ENCODE results near the gene TNFRSF9.
"Not testable (repeated sequence)": the region's sequence is repeated elsewhere in the genome, so short reads cannot be mapped to it uniquely, and the experiment has no call there.

The TNFRSF9 gene

GRCh38 chr1:7940745-7941436, at the start of gene TNFRSF9:
TNFRSF9 (minus strand) TSS chr1:7940839; CDS start chr1:7939994, 845 bp downstream.
- no peak for DNase-seq

GRCh38 chr1:7989762-7990428, 49.3 kb upstream of the TNFRSF9 start:
- no peak for DNase-seq

DNA sequence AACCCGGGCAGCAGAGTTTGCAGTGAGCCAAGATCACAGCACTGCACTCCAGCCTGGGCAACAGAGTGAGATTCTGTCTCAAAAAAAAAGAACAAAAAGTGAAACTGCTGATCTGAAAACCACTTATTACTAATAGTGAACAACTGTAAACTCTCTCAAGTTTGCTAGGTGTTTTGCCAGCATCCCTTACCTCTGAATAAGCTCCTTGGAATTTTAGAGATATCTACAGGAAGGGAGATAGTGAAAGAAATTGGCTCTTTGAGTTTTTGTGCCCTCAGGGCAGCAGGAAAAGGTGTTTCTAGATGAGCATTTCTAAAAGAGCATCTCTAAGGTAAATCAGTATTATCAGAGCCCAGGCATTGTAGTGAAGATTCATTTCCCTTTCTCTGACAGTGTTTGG, 47.9 kb upstream of the TNFRSF9 start:
- DNase-seq, result no peak

DNA sequence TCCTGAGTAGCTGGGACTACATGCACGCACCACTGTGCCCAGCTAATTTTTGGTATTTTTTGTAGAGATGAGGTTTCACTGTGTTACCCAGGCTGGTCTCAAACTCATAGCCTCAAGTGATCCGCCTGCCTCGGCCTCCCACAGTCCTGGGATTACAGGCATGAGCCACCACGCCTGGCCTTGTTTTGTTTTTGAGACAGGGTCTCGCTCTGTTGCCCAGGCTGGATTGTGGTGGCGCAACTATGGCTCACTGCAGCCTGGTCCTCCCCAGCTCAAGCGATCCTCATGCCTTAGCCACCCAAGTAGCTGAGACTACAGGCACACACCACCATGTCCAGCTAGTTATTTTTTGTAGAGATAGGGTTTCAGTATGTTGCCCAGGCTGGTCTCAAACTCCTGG, 46.9 kb upstream of the TNFRSF9 start:
- DNase-seq, result no peak

DNA sequence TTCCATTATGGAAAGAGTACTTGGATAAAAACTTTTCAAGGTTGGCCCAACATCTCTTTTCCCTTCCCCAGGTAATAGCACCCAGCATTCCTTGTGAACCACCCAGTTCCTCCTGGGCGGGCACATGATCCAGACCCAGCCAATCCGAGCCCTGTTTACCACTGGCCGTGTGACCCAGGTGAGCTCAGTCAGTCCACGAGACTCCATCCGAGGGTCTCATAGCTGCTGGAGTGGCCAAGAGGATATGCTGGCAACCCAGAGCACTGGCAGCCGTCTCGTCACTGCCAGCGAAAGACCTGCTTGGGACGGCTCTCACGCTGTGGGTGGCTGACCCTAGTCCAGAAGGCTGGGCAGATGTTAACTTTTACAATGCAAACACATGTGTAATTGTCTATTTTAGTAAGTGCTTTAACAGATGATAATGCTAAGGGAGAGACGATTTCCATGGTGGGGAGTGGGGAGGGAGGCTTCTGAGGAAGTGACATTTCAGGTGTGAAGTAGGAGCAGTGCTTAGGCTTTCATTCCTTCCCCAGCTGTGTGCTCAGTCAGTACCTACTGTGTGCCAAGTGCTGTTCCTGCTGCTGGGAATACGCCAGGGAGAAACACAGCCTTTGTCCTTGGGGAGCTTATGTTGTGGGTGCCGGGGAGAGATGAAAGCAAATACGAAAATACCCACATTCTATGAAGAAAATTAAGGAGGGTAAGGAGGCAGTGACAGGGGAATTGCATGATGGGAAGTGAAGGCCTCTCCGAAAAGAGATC, 45.4 kb upstream of the TNFRSF9 start:
- DNase-seq, result no peak

GRCh38 chr1:7984811-7985210, 44.2 kb upstream of the TNFRSF9 start:
- no peak for DNase-seq

DNA sequence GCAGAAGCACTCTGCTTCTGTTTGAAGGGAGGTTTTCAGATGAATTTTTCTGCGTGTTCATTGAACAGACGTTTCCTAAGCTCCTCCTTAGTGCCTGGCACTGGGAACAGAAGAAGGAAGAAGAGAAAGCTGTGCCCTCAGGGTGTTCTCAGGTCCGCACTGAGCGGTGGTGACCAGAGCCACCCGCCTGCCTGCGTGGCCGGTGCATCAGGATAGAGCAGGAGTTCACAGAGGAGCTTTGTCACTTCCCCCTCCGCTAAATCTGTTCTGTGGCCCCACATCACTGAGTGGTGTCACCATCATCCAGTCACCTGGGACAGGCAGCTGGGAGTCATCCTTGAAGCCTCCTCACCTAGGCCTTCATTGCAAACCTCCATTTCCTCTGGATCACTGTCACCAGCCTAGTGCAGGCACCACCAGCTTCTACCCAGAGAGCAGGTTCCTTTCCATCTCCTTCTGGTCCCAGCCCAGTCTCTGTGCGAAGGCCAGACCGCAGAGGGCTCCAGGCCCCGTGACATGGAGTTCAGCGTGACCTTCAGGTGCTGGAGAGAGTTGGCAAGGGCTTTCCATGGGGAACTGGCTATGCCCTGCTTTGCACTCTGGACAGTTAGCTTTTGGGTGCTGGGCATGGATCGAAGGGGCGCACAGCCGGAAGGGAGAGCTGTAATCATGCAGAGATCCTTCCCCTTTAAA, 42.6 kb upstream of the TNFRSF9 start:
- DNase-seq, result no peak

GRCh38 chr1:7980984-7981383, 40.3 kb upstream of the TNFRSF9 start:
- DNase-seq, result no peak

DNA sequence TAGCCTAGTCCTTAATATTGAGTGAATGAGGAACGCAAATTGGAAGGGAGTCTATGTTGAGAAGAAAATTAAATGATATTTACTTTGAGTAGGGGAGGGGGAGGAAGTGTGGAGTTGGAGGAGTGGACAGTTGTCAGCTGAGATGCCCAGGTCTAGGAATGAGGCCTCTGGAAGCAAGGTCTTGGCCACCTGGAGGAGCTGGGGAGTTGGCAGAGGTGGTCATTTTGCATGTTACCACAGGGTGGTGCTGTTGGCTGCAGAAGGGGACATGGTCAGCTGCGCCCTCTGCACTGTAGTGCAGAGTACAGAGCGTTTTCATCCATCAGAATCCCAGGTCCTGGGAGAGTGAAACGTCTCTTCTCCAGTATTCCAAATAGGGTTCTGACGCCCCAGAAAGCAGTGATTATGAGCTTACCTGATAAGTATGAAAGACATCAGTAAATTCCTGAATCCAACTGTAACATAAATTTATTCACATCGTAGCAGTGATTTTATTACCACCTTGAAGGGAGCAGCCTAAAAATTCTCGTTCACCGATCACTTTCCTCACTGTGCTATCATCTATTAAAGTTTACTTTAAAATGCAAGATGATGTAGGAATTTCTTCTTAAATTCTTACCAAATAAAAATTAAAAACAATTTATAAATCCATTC, 34.7 kb upstream of the TNFRSF9 start:
- peak; percentile 60 for DNase-seq

DNA sequence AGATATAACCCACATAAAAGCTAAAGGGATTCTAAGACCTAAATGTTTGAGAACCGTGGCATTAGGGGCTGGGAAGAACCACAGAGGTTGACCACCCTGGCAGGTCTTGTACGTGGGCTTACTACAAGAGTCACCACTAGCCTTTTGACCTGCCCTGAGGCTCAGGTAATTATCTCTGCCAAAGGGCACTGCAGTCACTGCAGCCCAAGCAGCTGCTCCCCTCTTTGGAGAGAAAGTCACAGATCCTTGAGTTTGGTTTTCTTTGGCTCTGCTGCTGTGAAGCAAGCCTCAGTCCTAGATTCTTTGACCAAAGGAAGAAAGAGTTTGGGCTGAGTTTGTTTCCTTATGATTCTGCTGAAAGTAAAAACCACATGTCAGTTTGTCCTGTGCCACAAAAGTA, 32.4 kb upstream of the TNFRSF9 start:
- DNase-seq, result no peak

DNA sequence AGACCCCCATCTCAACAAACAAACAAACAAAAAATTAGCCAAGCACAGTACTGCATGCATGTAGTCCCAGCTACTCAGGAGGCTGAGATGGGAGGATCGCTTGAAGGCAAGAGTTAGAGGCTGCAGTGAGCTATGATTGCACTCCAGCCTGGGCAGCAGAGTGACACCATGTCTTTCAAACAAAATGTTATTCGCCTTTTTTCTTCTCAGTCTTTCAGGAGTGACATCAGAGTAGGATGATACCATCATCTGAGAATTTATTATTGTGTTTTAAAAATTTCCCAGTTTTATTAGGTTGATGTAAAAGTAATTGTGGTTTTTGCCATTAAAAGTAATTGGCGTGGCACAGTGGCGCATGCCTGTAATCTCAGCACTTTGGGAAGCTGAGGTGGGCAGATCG, 31.6 kb upstream of the TNFRSF9 start:
- no peak for DNase-seq

DNA sequence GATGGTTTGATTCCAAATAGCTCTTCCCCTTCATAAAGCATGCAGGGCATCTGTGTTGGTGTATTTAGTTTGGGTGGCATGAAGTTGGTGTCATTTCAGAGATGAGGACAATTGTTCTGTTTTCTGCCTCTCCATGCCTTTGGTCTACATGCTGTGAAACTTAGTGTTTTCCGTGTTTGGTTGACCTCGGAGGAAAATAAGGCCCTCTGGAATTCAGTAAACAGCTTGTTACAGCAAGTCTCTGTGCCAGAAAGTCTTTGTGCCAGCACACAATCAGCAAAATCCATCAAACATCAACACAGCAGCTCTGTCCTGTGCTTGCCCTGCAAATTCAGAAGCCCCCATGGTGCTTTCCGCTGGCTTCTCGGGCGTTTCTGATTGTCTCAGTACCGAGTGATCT, 30.4 kb upstream of the TNFRSF9 start:
- no peak for DNase-seq

- no peak for DNase-seq
Measured at GRCh38 chr1:7970246-7970645, 29.6 kb upstream of the TNFRSF9 start.

DNA sequence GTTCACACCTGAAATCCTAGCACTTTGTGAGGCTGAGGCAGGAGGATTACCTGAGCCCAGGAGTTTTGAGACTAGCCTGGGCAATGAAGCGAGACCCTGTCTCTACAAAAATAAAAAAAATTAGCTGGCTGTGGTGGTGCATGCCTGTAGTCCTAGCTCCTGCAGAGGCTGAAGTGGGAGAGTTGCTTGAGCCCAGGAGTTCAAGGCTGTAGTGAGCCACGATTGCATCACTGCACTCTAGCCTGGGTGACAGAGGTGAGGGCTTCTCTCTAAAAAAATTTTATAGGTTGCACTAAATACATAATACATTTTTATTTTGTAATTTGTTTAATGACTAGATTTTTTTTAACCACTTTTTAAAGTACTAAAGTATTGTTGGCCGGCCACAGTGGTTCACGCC, 27.0 kb upstream of the TNFRSF9 start:
- DNase-seq, result no peak

- peak; percentile 47 for DNase-seq
Measured at GRCh38 chr1:7967196-7967595, 26.6 kb upstream of the TNFRSF9 start.

DNA sequence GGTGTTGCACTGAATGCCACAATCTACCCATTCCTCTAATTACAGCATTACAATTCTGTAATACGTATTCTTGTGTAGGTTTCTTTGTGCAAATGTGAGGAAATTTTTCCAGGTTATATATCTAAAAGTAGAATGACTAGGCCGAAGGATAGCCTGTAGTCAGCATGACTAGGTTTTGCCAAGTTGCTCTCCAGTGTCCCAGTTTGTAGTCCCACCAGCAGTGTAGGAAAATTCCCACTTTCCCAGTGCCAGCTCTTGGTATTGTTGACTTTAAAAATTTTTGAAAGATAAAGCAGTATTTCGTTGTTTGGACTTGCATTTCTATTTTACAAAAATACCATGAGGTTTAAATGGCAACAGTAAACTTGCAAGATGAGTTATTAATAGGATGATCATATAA, 23.8 kb upstream of the TNFRSF9 start:
- DNase-seq, result no peak

GRCh38 chr1:7963841-7964240, 23.2 kb upstream of the TNFRSF9 start:
- DNase-seq, result not testable (repeated sequence)

DNA sequence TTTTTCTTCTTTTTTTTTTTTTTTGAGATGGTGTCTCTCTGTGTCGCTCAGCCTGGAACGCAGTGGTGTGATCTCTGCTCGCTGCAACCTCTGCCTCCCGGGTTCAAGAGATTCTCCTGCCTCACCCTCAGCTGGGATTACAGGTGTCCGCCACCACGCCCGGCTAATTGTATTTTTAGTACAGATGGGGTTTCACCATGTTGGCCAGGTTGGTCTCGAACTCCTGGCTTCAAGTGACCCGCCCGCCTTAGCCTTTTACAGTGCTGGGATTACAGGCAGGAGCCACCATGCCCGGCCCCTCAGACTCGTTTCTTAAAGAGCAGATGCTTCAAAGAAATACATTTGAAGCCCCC, 22.7 kb upstream of the TNFRSF9 start:
- not testable (repeated sequence) for DNase-seq

GRCh38 chr1:7962636-7963377, 22.2 kb upstream of the TNFRSF9 start:
- no peak for DNase-seq

- no peak for DNase-seq
Measured at GRCh38 chr1:7962014-7962335, 21.3 kb upstream of the TNFRSF9 start.

GRCh38 chr1:7961216-7962013, 20.8 kb upstream of the TNFRSF9 start, which contains the start of gene PARK7:
PARK7 (plus strand) TSS chr1:7961711; CDS start chr1:7962786, 1,075 bp downstream.
- DNase-seq, result peak; percentile 98

DNA sequence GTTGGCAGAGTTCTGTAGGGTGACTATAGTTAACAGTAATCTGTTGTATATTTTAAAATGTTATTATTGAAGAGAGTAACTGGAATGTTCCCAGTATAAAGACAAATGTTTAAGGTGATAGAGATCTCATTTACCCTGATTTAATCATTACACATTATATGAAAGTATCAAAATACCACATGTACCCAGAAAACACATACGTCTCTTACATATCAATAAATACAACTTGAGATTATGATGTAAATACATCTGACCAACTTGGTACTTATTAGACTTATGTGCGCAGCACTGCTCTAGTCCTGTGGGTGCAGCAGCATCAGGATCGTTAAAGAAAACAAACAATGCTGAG, 20.2 kb upstream of the TNFRSF9 start:
- no peak for DNase-seq

All from NCI-H1105 (cell line).